ENCODE results near the gene TIMM17A.

The TIMM17A gene

DNA sequence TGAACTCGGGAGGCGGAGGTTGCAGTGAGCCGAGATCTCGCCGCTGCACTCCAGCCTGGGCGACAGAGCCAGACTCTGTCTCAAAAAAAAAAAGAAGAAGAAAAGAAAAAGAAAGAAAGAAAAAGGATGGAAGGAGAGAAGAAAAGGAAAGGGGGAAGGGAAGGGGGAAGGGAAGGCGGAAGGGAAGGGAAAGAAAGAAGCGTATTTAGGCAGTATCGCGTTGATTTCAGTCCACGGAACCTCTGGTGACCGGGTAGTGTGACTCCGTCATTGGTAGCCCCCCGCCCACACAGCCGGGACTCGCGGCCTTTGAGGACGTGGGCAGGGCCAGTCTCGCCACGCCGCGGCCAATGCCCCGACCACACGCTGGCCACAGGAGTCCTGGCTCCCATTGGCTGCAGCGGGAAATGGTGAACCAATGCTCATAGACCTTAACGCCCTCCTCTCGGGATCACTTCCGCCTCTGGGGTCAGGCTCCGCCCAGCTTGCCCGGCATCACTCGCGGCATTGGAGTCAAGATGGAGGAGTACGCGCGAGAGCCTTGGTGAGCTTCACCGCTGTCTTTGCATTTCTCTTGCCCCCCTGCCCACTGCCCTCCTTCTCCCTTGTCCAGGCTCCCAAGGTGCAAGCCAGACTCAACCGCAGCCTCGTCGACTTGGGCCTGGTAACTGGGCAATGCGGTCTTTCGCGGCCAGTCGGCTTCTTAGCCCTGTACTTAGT, at the start of gene TIMM17A:
Gene TIMM17A (plus strand): TSS at position 495 of the 720 bp plus-strand sequence. CDS start 24 bp downstream, at position 519.
- DNase-seq (ENCODE audit: low read depth), result peak; percentile 88

DNA sequence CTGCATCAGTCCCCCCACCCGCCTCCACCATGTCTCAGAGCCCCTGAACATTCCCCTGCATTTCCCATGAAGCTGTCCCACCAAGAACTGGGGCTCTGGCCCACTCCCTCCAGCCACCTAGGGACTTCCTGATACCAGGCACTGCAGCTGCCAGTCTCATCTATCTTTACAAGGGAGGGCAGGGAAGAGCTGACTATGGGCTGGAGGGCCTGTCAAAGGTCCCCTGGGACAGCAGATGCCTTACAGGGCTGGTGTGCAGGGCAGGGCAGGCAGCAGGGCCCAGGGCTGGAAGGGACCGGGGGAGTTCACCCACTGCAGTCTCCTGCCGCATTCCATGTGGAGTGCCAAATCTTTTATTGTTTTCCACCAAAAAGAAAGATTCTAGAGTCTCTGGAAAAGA, 49.0 kb upstream of the TIMM17A start:
- no peak for DNase-seq (ENCODE audit: low read depth)

GRCh38 chr1:201907621-201908020, 47.7 kb upstream of the TIMM17A start:
- no peak for DNase-seq (ENCODE audit: low read depth)

DNA sequence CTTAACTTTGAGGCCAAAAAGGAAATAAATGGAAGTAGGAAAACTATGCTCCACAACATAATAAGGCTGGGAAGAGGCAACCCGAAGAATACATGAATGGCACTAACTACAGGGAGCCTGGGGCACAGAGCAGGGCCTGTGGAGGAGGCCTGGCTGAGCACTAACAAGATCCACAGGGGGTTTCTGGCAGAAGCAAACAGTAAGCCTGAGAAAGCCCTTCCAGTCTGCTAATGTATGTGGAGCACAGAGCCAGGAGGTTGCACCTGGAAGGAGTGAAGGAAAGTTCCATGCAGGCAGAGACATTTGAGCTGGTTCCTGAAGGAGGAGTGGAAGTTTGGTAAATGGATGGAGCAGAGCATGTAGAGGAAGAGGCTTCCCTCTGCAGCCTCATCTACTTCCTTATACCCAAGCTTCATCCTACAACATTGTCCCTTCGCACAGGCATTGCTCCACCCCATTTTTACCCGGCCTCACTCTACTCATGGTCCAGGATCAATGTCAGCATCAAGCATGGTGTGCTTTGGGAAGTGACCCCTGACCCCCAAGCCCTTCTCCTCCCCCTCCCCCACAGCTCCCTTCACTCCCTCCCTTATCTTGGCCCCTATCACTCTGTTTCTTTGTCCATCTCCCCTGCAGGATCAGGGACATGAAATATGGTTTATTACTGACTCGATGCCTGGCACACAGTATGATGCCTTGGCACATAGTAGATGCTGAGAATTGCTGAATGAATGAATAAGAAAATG, 43.3 kb upstream of the TIMM17A start:
- DNase-seq (ENCODE audit: low read depth), result no peak

DNA sequence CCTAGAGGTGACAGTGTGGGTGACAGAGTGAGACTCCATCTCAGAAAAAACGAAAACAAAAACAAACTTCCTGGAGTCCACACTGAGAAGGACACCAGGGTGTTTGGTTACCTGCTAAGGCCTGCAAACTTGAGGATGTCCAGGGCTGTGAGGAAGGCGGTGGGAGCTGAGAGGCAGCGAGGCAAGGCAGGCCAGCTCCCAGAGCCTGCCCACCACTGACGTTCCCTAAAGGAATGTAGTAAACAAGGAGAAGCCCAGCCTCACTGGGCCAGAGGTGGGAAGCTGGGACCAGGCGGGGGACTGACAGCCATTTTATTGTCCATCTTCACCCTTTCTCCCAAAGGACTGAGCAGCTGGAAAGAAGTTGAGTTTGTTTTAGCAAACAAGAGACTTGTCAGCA, 42.5 kb upstream of the TIMM17A start:
- DNase-seq (ENCODE audit: low read depth), result no peak

- no peak for DNase-seq (ENCODE audit: low read depth)
Observed at GRCh38 chr1:201914456-201915235, 40.7 kb upstream of the TIMM17A start.

- DNase-seq (ENCODE audit: low read depth), result no peak
Observed at GRCh38 chr1:201916649-201917249, 38.6 kb upstream of the TIMM17A start.

DNA sequence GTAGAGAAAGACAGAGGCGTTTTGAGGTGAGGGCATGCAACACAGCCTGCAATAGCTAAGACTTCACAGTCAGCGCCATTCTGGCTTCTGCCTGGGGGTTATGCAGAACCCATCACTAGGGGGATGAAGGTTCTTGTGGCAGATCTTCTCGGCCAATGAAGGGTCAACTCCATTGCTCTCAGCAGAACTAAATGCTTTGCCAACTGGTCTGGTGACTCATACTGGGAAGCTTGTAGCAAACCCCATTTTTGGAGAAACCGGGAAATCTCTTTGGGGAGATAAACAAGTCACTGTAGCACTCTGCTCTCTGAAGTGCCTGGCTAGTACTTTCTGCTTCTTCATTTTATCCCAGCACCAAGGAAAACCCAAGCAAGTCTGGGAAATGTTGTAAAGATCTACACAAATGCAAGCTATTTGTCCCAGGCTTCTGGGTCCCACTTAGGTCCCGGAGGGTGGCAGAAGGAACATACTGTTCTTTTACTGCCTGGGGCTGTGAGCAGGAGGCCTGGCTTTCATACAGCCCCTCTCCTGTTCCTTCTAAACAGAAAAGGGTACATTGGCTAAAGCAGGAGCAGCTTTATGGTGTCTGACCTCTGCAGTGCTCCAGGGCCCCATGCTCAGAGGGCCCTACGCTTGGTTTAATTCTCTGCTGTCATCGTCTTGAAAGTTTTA, 37.8 kb upstream of the TIMM17A start:
- no peak for DNase-seq (ENCODE audit: low read depth)

DNA sequence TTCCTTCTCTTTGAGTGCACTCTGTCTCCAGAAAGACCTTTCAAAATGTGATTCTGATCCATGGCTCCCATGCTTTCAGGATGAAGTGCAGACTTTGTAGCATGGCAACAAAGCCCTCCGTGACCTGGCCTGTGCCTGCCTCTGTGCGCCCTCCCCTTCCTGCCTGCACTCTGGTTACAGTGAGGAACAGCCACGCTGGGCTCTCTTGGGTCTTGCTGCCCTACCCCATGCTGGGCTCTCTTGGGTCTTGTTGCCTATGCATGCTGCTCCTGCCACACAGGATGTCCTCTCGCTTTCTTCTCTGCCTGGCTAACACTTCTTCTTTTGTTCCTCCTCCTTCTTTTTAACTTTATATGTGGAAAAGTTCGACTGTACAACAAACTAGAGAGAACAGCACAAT, 37.0 kb upstream of the TIMM17A start:
- DNase-seq (ENCODE audit: low read depth), result no peak

GRCh38 chr1:201921952-201922558, 33.2 kb upstream of the TIMM17A start:
- no peak for DNase-seq (ENCODE audit: low read depth)

GRCh38 chr1:201925301-201925567, 30.1 kb upstream of the TIMM17A start:
- no peak for DNase-seq (ENCODE audit: low read depth)

DNA sequence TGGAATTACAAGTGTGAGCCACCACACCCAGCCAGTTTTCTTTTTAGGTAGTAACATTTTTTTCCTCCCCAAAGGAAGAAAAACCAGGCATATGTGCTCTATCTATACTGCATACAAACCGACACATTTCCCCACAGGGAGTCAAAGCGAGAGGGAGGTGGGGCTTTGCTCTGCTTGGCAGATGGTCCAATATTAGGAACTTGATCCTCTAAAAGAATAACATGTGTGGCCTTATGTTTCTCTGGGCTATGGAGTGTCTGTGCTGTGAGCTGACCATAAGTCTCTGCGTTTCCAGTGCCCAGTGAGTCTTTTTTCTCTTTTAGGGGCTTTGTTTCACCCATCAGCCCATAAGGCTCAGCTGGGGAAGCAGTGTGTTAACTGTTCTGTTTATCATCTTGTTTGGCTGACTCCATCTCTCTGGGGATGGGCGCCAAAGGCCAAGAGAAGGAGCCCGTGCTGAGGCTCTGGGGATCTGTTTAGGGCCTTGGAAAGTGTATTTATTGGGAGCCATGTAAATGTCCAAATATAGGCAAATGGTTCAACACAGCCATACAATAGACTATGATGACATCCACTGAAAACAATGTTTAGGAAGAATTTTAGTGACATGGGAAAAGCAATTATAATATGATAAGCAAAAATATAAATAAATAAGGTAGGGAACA, 29.2 kb upstream of the TIMM17A start:
- no peak for DNase-seq (ENCODE audit: low read depth)

DNA sequence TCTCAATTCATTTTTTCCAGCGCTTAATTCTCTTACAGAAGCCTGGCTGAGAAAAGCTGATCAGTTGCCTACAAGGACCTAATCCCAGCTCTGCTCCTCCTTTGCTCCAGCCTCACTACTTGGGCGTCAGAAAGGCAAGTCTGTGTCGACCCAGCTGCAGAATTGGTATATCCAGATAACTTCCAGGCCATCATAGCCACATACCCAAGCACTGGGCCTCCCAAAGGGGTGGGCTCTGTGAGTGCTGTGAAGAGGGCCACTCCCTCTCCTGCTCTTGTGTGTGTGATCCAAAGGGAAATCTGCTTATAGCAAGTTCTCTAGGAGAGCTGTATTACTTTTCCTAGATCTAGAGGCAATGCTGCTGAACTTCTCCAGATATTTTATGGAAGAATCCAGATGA, 27.0 kb upstream of the TIMM17A start:
- no peak for DNase-seq (ENCODE audit: low read depth)

- no peak for DNase-seq (ENCODE audit: low read depth)
Observed at GRCh38 chr1:201930137-201930536, 25.2 kb upstream of the TIMM17A start.

DNA sequence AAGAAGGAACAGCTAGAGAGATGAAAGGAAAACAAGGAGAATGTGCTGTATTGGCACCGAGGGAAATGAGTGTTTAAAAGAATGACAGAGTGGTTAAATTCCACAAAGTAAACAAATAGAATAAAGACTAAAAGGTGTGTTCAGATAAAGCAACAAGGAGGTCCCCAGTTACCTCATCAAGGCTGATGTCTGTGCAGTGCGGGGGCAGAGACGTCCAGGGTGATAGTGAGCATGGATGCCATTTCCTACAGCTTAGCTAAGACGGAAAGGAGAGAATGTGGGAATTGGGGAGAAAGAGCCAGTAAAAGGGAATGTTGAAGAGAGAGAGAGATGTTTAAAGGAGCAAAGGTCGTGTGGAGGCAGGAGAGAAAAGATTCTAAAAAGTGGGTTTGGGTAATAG, 24.5 kb upstream of the TIMM17A start:
- no peak for DNase-seq (ENCODE audit: low read depth)

DNA sequence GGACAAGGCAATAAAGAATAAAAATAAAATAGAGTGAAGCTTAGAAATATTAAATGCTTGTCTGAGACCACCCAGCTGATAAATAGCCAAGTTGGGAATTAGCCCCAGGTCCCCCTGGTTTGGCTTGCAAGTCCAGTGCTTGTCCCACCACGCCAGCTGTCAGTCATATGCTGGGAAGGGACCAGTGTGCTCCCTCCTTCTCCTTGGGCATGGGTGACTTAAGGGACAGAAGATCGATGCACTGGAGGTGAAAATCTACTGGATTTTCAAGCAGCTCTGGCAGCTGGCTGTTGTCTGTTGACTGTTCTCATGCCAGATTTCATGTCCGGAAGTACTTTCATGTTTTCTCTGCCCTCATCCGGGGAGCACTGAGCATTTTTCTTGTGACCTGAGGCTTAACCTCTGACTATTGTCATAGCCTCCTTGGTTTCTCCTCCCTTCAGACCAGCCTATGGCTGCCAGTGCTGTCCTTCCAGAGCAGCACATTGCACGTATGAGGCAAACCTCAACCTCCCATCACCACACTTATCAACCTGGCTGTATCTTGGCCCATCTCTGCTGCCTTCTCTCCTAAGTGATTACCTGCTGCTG, 21.4 kb upstream of the TIMM17A start:
- no peak for DNase-seq (ENCODE audit: low read depth)

GRCh38 chr1:201937624-201938213, 17.6 kb upstream of the TIMM17A start:
- no peak for DNase-seq (ENCODE audit: low read depth)

DNA sequence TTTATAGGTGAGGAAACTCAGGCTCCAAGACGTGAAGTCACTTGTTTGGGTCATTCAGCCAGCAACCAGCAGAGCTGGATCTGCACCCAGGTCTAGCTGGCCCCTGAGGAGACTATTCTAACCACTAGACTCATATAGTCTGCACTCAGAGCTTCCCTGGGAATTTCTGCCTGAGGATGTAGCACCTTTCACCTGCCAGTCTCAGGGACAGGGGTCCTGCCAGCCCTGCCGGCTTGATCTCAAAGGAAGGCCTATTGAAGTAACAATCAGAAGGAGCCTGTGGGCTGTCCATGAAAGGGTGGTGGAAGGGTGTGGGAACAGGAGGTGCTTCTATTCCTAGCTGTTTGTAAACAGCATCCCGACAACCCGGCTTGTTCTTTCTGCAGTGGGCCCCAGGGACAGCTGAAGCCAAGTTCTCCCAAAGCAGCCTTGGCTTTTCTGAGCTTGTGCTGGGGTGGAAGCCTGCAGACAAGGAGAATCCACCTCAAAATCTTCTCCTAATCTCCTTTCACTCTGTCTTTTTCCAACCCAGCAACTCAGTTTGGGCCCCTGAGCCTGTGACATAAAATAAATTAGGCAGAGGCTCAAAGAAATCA, 16.8 kb upstream of the TIMM17A start:
- no peak for DNase-seq (ENCODE audit: low read depth)

GRCh38 chr1:201939148-201939547, 16.2 kb upstream of the TIMM17A start:
- no peak for DNase-seq (ENCODE audit: low read depth)

DNA sequence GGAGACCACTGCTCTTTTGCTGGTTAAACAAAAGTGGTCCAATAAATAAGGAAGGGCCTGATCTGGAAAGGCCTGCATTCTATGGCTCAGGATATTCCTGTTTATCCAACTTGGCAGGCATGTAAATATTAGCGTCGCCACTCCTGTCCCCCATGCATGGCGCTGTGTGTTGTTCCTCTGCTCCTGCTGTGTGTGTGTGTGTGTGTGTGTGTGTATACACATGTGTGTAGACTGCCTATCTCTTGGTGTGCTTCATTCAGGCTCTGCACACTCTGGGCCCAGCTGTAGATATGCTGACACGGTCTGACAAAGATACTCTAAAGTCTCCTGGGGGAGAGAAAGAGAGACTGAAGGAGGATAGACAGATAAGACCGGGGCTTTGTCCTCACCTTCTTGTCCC, 15.7 kb upstream of the TIMM17A start:
- no peak for DNase-seq (ENCODE audit: low read depth)
